Measurements from ENCODE around the gene KIAA1671. TPM values are rescaled to one million over a fixed set of nuclear protein-coding genes. Genes with fewer than 3 reads are reported as not detected.

Gene KIAA1671
- total RNA-seq, 2 experiments from 2014 or later, result 6.5 to 6.8 TPM

- DNase-seq (no peak), ATAC-seq (no peak)
- TF ChIP-seq CTCF (IDR thresholded peaks at IDR 0.05), result no peak
- ChIA-PET CTCF (interaction anchor here (1.1 to 1.5 kb wide), 2 partner anchors 21 to 83 kb away, joined by 3 to 5 read pairs; no protein-coding TSS in a partner anchor), POLR2A (no interaction called here)
- Mint-ChIP-seq H3K4me3 (no peak overlapping the region), H3K27ac (no peak overlapping the region), H3K4me1 (ENCODE audit: low read depth) (peaks cover 4% of the 10 kb centered on the region), H3K36me3 (ENCODE audit: low read depth) (no peaks in the 10 kb centered on the region), H3K9me3 (no peaks in the 10 kb centered on the region), H3K27me3 (no peaks in the 10 kb centered on the region)
- intact Hi-C loops (cut with micrococcal nuclease), result no loop called here
Measured at GRCh38 chr22:25131198-25131887, 178.8 kb downstream of the KIAA1671 start.

- ChIA-PET CTCF (no interaction called here), POLR2A (no interaction called here)
- peaks cover 4% of the 10 kb centered on the region for H3K4me1 Mint-ChIP-seq (ENCODE audit: low read depth)
- DNase-seq, result no peak
- H3K27me3 Mint-ChIP-seq, result no peaks in the 10 kb centered on the region
- intact Hi-C loops (cut with micrococcal nuclease), result no loop called here
- no peak overlapping the region for H3K4me3 Mint-ChIP-seq
- H3K27ac Mint-ChIP-seq, result no peak overlapping the region
- H3K9me3 Mint-ChIP-seq, result peaks cover 5% of the 10 kb centered on the region
- peaks cover 7% of the 10 kb centered on the region for H3K36me3 Mint-ChIP-seq (ENCODE audit: low read depth)
- no peak for ATAC-seq
- no peak for TF ChIP-seq CTCF (IDR thresholded peaks at IDR 0.05)
Measured at GRCh38 chr22:25134028-25134427, 181.5 kb downstream of the KIAA1671 start.

- ChIA-PET CTCF (no interaction called here), POLR2A (no interaction called here)
- H3K4me1 Mint-ChIP-seq (ENCODE audit: low read depth), result peaks cover 4% of the 10 kb centered on the region
- TF ChIP-seq CTCF (IDR thresholded peaks at IDR 0.05), result no peak
- no peaks in the 10 kb centered on the region for H3K27me3 Mint-ChIP-seq
- ATAC-seq (no peak), DNase-seq (no peak)
- intact Hi-C loops (cut with micrococcal nuclease), result no loop called here
- H3K36me3 Mint-ChIP-seq (ENCODE audit: low read depth), result peaks cover 7% of the 10 kb centered on the region
- H3K4me3 Mint-ChIP-seq, result no peak overlapping the region
- peaks cover 5% of the 10 kb centered on the region for H3K9me3 Mint-ChIP-seq
- H3K27ac Mint-ChIP-seq, result no peak overlapping the region
Measured at GRCh38 chr22:25134451-25134850, 181.9 kb downstream of the KIAA1671 start.

- no peak for ATAC-seq
- intact Hi-C loops (cut with micrococcal nuclease), result no loop called here
- H3K4me3 Mint-ChIP-seq, result no peak overlapping the region
- no peak overlapping the region for H3K27ac Mint-ChIP-seq
- no peak for TF ChIP-seq CTCF (IDR thresholded peaks at IDR 0.05)
- H3K27me3 Mint-ChIP-seq, result no peaks in the 10 kb centered on the region
- H3K4me1 Mint-ChIP-seq (ENCODE audit: low read depth), result peaks cover 4% of the 10 kb centered on the region
- H3K36me3 Mint-ChIP-seq (ENCODE audit: low read depth), result peaks cover 7% of the 10 kb centered on the region
- DNase-seq, result no peak
- CTCF ChIA-PET, result interaction anchor here (1.2 kb wide), 1 partner anchor 55 kb away, joined by 3 read pairs; no protein-coding TSS in a partner anchor
- H3K9me3 Mint-ChIP-seq, result peaks cover 5% of the 10 kb centered on the region
- POLR2A ChIA-PET, result interaction anchor here (0.9 kb wide), 1 partner anchor 12 kb away, joined by 3 read pairs; no protein-coding TSS in a partner anchor
Measured at GRCh38 chr22:25136953-25137576, 184.5 kb downstream of the KIAA1671 start.
